ENCODE measurements around the gene KLHL10. TPM values are rescaled to one million over a fixed set of nuclear protein-coding genes. Genes with fewer than 3 reads are reported as not detected.

KLHL10 gene
- total and polyA plus RNA-seq, 2 of the 13 experiments (the other 11 are each of a cell fraction or from before 2014, with no cell fraction given): 0.04 to 0.08 TPM

DNA sequence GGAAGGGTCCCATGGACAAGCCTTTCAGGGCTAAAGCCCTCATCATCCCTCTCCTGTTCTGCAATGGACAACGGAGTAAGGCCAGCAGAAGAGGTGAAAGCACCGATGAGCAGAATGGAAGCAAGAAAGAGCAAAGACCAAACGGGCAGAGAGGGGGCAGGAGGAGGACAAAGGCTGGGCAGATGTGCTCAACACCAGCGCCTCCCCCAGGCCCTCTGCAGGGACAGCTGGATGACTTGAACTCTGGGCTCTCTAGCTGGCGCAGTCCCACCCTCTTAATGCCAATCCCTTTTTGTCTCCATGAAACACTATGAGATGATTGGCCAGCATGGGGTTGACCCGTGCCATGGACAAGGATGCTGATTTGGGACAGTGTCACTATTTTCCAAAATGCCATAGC, 59.1 kb downstream of the KLHL10 start:
- Histone ChIP-seq H3K9ac (ENCODE audit: insufficient read depth, low read depth, low read length) (no peak overlapping the region), H2AFZ (ENCODE audit: low read length) (no peak overlapping the region), H3K4me3 (replicated peaks in 1 of 3; ENCODE audit: insufficient read depth in 1 of 3, low read depth in 2 of 3, low read length in 3 of 3) (no peak overlapping the region), H3K27ac (ENCODE audit: extremely low read length, insufficient read depth, low read length) (no peak overlapping the region), H3K27me3 (ENCODE audit: control insufficient read depth in 1 of 2, insufficient read depth in 2 of 2, low read length in 2 of 2) (no peaks in the 10 kb centered on the region), H3K36me3 (replicated peaks in 1 of 2; ENCODE audit: control insufficient read depth in 1 of 2, insufficient read depth in 2 of 2, low read length in 2 of 2) (peaks cover 51 to 84% of the 10 kb centered on the region in 2 experiments), H4K20me1 (ENCODE audit: insufficient read depth, low read length) (no peaks in the 10 kb centered on the region), H3K4me2 (ENCODE audit: low read depth, low read length) (no peak overlapping the region), H3K9me3 (ENCODE audit: low read length) (no peaks in the 10 kb centered on the region), H3K4me1 (ENCODE audit: insufficient read depth, low read length) (peaks cover 16% of the 10 kb centered on the region), H3K79me2 (ENCODE audit: insufficient read depth, low read length) (no peaks in the 10 kb centered on the region)
- ChIA-PET CTCF (ENCODE audit: low intra/inter-chr PET ratio, low total read pairs) (no interaction called here), POLR2A (no interaction called here)
- WGBS (ENCODE audit: low lambda C conversion rate): 92% methylated on average over 5 of the region's 6 CpGs
- ATAC-seq (no peak; the same call in 2 of the 3 replicates), DNase-seq (ENCODE audit: low spot score) (no peak), FAIRE-seq (no peak)
- no peak for TF ChIP-seq EED (CRISPR knock-in tag; IDR thresholded peaks at IDR 0.05)
- 0 out of 2 replicates have a peak, but pooled peaks have one; percentile 26 for TF ChIP-seq MTA1 (CRISPR knock-in tag; IDR thresholded peaks at IDR 0.05; ENCODE audit: borderline replicate concordance)
- TF ChIP-seq CTCF (CRISPR knock-in tag; IDR thresholded peaks at IDR 0.05): peak; percentile 30; the same call in 1 of the 2 replicates
- 0 out of 4 replicates have a peak, but pooled peaks of 1 of the 2 experiments have one; percentile 24 for TF ChIP-seq POLR2A (IDR thresholded peaks at IDR 0.05; ENCODE audit: insufficient read depth in 1 of 2, low read depth in 2 of 2, low read length in 2 of 2)
- BruUV-seq (replicated peaks): no TSS peak
- intact Hi-C loops (cut with micrococcal nuclease; ENCODE audit: unreplicated experiment) (no loop called here), in situ Hi-C loops (cut with HindIII; ENCODE audit: extremely low pct_ligation_motif_present, low pct_unique_long_range_greater_than_20kb) (no loop called here)

Small RNAs within 50 kb of the gene (small RNA-seq; reads per million reads assigned to genes)
- gene AC125257.2 (ENCODE audit: insufficient read depth in 2 of 3, insufficient read length in 3 of 3, low read depth in 2 of 3, low replicate concordance in 1 of 3): 0 reads per million in 3 experiments

Other genes with a start within 250 kb of the KLHL10 start
- gene KRT16, start 225.1 kb upstream of the KLHL10 start, total RNA-seq (2016; rRNA removed; fragmentation: Illumina TruSeq; extraction: Trizol): not detected in 2 replicates
- gene KRT16, start 225.1 kb upstream of the KLHL10 start, polyA plus RNA-seq (2011; rRNA removed): 0.07 TPM in 1 of 2 replicates, not detected in the other
- gene KRT17, start 213.2 kb upstream of the KLHL10 start, total RNA-seq (2016; rRNA removed; fragmentation: Illumina TruSeq; extraction: Trizol): 0.52 and 0.82 TPM in 2 replicates
- 0.38 and 0.47 TPM in 2 replicates for gene KRT17, start 213.2 kb upstream of the KLHL10 start, polyA plus RNA-seq (2011; rRNA removed)
- 147 and 199 TPM in 2 replicates for gene EIF1, start 148.9 kb upstream of the KLHL10 start, total RNA-seq (2016; rRNA removed; fragmentation: Illumina TruSeq; extraction: Trizol)
- 388 and 517 TPM in 2 replicates for gene EIF1, start 148.9 kb upstream of the KLHL10 start, polyA plus RNA-seq (2011; rRNA removed)
- 0.42 TPM in 1 of 2 replicates, not detected in the other for gene GAST, start 125.5 kb upstream of the KLHL10 start, total RNA-seq (2016; rRNA removed; fragmentation: Illumina TruSeq; extraction: Trizol)
- 0.32 and 0.65 TPM in 2 replicates for gene GAST, start 125.5 kb upstream of the KLHL10 start, polyA plus RNA-seq (2011; rRNA removed)
- gene HAP1, start 103.2 kb upstream of the KLHL10 start, total RNA-seq (2016; rRNA removed; fragmentation: Illumina TruSeq; extraction: Trizol): 0.07 and 0.08 TPM in 2 replicates
- 0.07 and 0.30 TPM in 2 replicates for gene HAP1, start 103.2 kb upstream of the KLHL10 start, polyA plus RNA-seq (2011; rRNA removed)
- gene JUP, start 51.1 kb upstream of the KLHL10 start, total RNA-seq (2016; rRNA removed; fragmentation: Illumina TruSeq; extraction: Trizol): 20.6 and 20.9 TPM in 2 replicates
- 12.1 and 21.4 TPM in 2 replicates for gene JUP, start 51.1 kb upstream of the KLHL10 start, polyA plus RNA-seq (2011; rRNA removed)
- 13.5 and 37.1 TPM in 2 replicates for gene P3H4, start 25.9 kb upstream of the KLHL10 start, total RNA-seq (2016; rRNA removed; fragmentation: Illumina TruSeq; extraction: Trizol)
- gene P3H4, start 25.9 kb upstream of the KLHL10 start, polyA plus RNA-seq (2011; rRNA removed): 50.6 and 54.9 TPM in 2 replicates
- gene FKBP10, start 24.8 kb upstream of the KLHL10 start, total RNA-seq (2016; rRNA removed; fragmentation: Illumina TruSeq; extraction: Trizol): 46.5 and 149 TPM in 2 replicates
- 543 and 573 TPM in 2 replicates for gene FKBP10, start 24.8 kb upstream of the KLHL10 start, polyA plus RNA-seq (2011; rRNA removed)
- gene NT5C3B, start 1.6 kb upstream of the KLHL10 start, total RNA-seq (2016; rRNA removed; fragmentation: Illumina TruSeq; extraction: Trizol): 92.1 and 104 TPM in 2 replicates
- 119 and 126 TPM in 2 replicates for gene NT5C3B, start 1.6 kb upstream of the KLHL10 start, polyA plus RNA-seq (2011; rRNA removed)
- 27.5 and 37.1 TPM in 2 replicates for gene KLHL11, start 27.6 kb downstream of the KLHL10 start, total RNA-seq (2016; rRNA removed; fragmentation: Illumina TruSeq; extraction: Trizol)
- gene KLHL11, start 27.6 kb downstream of the KLHL10 start, polyA plus RNA-seq (2011; rRNA removed): 7.4 and 7.7 TPM in 2 replicates
- 218 and 277 TPM in 2 replicates for gene ACLY, start 81.1 kb downstream of the KLHL10 start, total RNA-seq (2016; rRNA removed; fragmentation: Illumina TruSeq; extraction: Trizol)
- gene ACLY, start 81.1 kb downstream of the KLHL10 start, polyA plus RNA-seq (2011; rRNA removed): 111 and 143 TPM in 2 replicates
- 0.53 and 0.60 TPM in 2 replicates for gene ODAD4, start 92.8 kb downstream of the KLHL10 start, total RNA-seq (2016; rRNA removed; fragmentation: Illumina TruSeq; extraction: Trizol)
- 0.48 and 0.73 TPM in 2 replicates for gene ODAD4, start 92.8 kb downstream of the KLHL10 start, polyA plus RNA-seq (2011; rRNA removed)
- 161 and 170 TPM in 2 replicates for gene CNP, start 129.0 kb downstream of the KLHL10 start, total RNA-seq (2016; rRNA removed; fragmentation: Illumina TruSeq; extraction: Trizol)
- gene CNP, start 129.0 kb downstream of the KLHL10 start, polyA plus RNA-seq (2011; rRNA removed): 97.2 and 105 TPM in 2 replicates
- 132 and 179 TPM in 2 replicates for gene DNAJC7, start 179.6 kb downstream of the KLHL10 start, total RNA-seq (2016; rRNA removed; fragmentation: Illumina TruSeq; extraction: Trizol)
- gene DNAJC7, start 179.6 kb downstream of the KLHL10 start, polyA plus RNA-seq (2011; rRNA removed): 47.7 and 54.7 TPM in 2 replicates
- 26.8 and 27.9 TPM in 2 replicates for gene NKIRAS2, start 182.3 kb downstream of the KLHL10 start, total RNA-seq (2016; rRNA removed; fragmentation: Illumina TruSeq; extraction: Trizol)
- 42.0 and 48.5 TPM in 2 replicates for gene NKIRAS2, start 182.3 kb downstream of the KLHL10 start, polyA plus RNA-seq (2011; rRNA removed)
- 0.83 and 1.1 TPM in 2 replicates for gene C17orf113, start 212.8 kb downstream of the KLHL10 start, total RNA-seq (2016; rRNA removed; fragmentation: Illumina TruSeq; extraction: Trizol)
- 0.87 and 1.4 TPM in 2 replicates for gene C17orf113, start 212.8 kb downstream of the KLHL10 start, polyA plus RNA-seq (2011; rRNA removed)